Inferior parietal cortex (tissue), 1 donor: Measurements from ENCODE around the gene NUS1.
"Not testable (repeated sequence)": the region's sequence is repeated elsewhere in the genome, so short reads cannot be mapped to it uniquely, and the experiment has no call there.

Source experiments
- DNase-seq: peaks from one replicate; pipeline ENCODE4 v3.0.0-alpha.2; 2016; ENCODE audit errors: extremely low spot score

NUS1 gene

DNA sequence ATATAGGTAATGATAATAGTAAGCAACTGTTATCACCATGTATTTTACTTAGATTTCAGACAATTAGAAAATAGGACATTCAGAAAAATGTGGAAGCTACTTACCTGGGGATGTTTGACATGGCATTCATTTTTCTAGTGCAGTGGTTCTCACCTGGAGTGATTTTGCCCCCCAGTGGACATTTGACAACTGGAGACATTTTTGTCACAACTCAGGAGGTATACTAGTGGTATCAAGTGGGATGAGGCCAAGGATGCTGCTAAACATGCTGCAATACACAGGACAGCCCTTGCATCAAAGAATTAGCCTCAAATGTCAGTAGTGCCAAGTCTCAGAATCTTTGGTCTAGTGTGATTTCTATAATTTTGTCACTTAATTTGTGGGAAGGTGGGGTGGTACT, 36.1 kb downstream of the NUS1 start:
- DNase-seq, result no peak

DNA sequence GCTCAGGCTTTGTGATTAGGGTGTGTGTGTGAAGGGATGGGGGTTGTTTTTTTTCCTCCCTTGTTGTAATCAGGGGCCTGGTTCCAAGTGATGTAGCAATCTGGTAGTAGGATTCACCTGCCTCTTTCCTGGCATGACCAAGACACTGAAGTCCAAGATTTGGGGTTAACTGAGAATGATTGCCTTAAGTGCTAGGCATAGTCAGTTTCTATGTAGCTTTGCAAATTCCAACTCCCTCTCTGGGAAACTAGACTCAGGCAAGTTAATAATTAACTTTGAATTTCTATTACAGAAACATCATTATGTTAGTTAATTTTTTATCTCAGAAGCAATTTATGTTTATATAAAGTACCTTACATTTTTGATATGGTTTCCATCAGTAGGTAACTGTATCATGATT, 43.6 kb downstream of the NUS1 start:
- no peak for DNase-seq

DNA sequence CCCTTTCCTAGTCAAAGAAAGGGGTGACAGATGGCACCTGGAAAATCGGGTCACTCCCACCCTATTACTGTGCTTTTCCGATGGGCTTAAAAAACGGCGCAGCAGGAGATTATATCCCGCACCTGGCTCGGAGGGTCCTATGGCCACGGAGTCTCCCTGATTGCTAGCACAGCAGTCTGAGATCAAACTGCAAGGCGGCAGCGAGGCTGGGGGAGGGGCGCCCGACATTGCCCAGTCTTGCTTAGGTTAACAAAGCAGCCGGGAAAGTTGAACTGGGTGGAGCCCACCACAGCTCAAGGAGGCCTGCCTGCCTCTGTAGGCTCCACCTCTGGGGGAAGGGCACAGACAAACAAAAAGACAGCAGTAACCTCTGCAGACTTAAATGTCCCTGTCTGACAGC, 46.3 kb downstream of the NUS1 start:
- not testable (repeated sequence) for DNase-seq

DNA sequence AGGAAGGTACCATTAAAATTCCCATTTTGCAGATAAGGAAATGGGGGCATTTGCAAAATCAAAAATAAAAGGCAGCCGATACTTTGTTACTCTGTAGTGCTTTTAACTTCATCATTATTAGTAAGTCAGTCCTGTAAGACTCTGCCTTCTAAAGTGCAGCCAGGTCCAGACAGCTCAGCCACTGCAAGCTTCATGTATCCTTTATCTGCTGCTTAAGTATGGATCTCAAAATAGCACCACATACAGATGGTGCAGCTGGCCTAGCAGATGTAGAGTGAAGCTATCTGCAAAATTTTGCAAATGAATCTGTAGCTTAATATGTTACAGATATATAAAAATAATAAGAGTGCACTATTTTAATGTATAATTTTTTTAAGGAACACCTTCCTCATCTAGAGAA, 53.4 kb downstream of the NUS1 start:
- DNase-seq, result peak; percentile 10

DNA sequence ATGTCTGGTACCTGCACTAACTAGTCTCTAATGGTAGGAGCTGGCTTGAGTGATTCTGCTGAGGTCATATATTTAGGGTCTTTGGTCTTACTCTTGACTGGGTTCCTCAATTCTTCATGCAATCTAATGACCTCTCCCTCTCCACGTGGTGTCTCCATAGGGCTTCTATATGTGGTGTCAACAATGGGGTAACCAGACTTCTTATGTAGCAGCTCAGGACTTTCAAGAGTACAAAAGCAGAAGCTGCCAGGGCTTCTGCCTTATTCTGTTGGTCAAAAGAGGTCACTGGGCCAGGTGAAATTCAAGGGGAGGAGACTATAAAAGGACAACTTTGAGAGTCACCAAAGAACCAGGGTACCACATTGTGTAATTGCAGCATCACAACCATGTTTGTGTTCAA, 54.3 kb downstream of the NUS1 start:
- no peak for DNase-seq

- DNase-seq, result no peak
These were observed 58.1 kb downstream of the NUS1 start for GRCh38 chr6:117733341-117733740.

DNA sequence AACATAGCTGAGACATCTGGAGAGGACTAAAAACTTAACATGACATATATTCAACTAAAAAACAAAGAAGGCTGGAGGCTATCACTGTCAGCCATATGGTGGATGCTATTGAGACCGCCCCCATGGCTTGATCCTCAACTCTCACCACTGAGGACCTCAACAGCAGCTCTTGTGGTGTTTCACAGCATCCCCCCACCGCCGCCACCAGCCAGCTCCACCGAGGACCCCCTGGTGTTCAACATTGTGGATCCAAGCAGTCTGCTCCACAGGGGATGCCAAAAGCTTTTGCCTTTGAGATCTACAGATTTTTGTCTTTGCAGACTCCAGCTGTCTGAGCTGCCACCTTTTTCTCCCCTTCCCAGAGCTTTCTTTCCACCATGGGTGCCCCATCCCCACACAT, 64.6 kb downstream of the NUS1 start:
- no peak for DNase-seq

GRCh38 chr6:117740605-117741004, 65.3 kb downstream of the NUS1 start:
- no peak for DNase-seq

DNA sequence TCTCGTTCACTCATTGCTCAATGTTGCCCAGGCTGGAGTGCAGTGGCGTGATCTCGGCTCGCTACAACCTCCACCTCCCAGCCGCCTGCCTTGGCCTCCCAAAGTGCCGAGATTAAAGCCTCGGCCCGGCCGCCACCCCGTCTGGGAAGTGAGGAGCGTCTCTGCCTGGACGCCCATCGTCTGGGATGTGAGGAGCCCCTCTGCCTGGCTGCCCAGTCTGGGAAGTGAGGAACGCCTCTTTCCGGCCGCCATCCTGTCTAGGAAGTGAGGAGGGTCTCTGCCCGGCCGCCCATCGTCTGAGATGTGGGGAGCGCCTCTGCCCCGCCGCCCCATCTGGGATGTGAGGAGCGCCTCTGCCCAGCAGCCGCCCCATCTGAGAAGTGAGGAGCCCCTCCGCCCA, 75.4 kb downstream of the NUS1 start:
- DNase-seq, result not testable (repeated sequence)
